Measurements from ENCODE around the gene DAPK2. TPM values are rescaled to one million over a fixed set of nuclear protein-coding genes. Genes with fewer than 3 reads are reported as not detected.

Gene DAPK2
- total and polyA plus RNA-seq, 2 of the 13 experiments (the other 11 are each of a cell fraction or from before 2014, with no cell fraction given): 0.33 to 0.63 TPM

GRCh38 chr15:64070965-64071851 is 24.9 kb upstream of the DAPK2 start (continued):
- TF ChIP-seq, protein P1, sequence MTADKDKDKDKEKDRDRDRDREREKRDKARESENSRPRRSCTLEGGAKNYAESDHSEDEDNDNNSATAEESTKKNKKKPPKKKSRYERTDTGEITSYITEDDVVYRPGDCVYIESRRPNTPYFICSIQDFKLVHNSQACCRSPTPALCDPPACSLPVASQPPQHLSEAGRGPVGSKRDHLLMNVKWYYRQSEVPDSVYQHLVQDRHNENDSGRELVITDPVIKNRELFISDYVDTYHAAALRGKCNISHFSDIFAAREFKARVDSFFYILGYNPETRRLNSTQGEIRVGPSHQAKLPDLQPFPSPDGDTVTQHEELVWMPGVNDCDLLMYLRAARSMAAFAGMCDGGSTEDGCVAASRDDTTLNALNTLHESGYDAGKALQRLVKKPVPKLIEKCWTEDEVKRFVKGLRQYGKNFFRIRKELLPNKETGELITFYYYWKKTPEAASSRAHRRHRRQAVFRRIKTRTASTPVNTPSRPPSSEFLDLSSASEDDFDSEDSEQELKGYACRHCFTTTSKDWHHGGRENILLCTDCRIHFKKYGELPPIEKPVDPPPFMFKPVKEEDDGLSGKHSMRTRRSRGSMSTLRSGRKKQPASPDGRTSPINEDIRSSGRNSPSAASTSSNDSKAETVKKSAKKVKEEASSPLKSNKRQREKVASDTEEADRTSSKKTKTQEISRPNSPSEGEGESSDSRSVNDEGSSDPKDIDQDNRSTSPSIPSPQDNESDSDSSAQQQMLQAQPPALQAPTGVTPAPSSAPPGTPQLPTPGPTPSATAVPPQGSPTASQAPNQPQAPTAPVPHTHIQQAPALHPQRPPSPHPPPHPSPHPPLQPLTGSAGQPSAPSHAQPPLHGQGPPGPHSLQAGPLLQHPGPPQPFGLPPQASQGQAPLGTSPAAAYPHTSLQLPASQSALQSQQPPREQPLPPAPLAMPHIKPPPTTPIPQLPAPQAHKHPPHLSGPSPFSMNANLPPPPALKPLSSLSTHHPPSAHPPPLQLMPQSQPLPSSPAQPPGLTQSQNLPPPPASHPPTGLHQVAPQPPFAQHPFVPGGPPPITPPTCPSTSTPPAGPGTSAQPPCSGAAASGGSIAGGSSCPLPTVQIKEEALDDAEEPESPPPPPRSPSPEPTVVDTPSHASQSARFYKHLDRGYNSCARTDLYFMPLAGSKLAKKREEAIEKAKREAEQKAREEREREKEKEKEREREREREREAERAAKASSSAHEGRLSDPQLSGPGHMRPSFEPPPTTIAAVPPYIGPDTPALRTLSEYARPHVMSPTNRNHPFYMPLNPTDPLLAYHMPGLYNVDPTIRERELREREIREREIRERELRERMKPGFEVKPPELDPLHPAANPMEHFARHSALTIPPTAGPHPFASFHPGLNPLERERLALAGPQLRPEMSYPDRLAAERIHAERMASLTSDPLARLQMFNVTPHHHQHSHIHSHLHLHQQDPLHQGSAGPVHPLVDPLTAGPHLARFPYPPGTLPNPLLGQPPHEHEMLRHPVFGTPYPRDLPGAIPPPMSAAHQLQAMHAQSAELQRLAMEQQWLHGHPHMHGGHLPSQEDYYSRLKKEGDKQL (CRISPR knock-in tag; IDR thresholded peaks at IDR 0.05; ENCODE audit: low read depth): no peak
- TF ChIP-seq MATR3 (CRISPR knock-in tag; IDR thresholded peaks at IDR 0.05): no peak
- no peak for TF ChIP-seq ZSCAN25 (CRISPR knock-in tag; IDR thresholded peaks at IDR 0.05)
- peak; percentile 61 for TF ChIP-seq GATAD2A (CRISPR knock-in tag; IDR thresholded peaks at IDR 0.05)
- no peak for TF ChIP-seq SNAI1 (CRISPR knock-in tag; IDR thresholded peaks at IDR 0.05; ENCODE audit: borderline replicate concordance)
- TF ChIP-seq DMAP1 (CRISPR knock-in tag; IDR thresholded peaks at IDR 0.05): 0 out of 2 replicates have a peak, but pooled peaks have one; percentile 34
- peak; percentile 76 for TF ChIP-seq ARID5B (CRISPR knock-in tag; IDR thresholded peaks at IDR 0.05)
- no peak for TF ChIP-seq ZNF660 (CRISPR knock-in tag; IDR thresholded peaks at IDR 0.05; ENCODE audit: borderline replicate concordance, low read depth)
- TF ChIP-seq CERS6 (CRISPR knock-in tag; IDR thresholded peaks at IDR 0.05): no peak
- TF ChIP-seq ONECUT2 (CRISPR knock-in tag; IDR thresholded peaks at IDR 0.05): no peak
- no peak for TF ChIP-seq KLF11 (CRISPR knock-in tag; IDR thresholded peaks at IDR 0.05)
- TF ChIP-seq CEBPG (CRISPR knock-in tag; IDR thresholded peaks at IDR 0.05): no peak
- TF ChIP-seq PITX1 (CRISPR knock-in tag; IDR thresholded peaks at IDR 0.05): no peak
- TF ChIP-seq ZNF44 (CRISPR knock-in tag; IDR thresholded peaks at IDR 0.05): no peak
- no peak for TF ChIP-seq MZF1 (CRISPR knock-in tag; IDR thresholded peaks at IDR 0.05; ENCODE audit: borderline replicate concordance)
- no peak for TF ChIP-seq U2AF2 (IDR thresholded peaks at IDR 0.05; ENCODE audit: low read depth, low read length)
- TF ChIP-seq, protein P2, sequence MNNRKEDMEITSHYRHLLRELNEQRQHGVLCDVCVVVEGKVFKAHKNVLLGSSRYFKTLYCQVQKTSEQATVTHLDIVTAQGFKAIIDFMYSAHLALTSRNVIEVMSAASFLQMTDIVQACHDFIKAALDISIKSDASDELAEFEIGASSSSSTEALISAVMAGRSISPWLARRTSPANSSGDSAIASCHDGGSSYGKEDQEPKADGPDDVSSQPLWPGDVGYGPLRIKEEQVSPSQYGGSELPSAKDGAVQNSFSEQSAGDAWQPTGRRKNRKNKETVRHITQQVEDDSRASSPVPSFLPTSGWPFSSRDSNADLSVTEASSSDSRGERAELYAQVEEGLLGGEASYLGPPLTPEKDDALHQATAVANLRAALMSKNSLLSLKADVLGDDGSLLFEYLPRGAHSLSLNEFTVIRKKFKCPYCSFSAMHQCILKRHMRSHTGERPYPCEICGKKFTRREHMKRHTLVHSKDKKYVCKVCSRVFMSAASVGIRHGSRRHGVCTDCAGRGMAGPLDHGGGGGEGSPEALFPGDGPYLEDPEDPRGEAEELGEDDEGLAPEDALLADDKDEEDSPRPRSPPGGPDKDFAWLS (CRISPR knock-in tag; IDR thresholded peaks at IDR 0.05; ENCODE audit: borderline replicate concordance): no peak
- no peak for TF ChIP-seq PCBP1 (IDR thresholded peaks at IDR 0.05; ENCODE audit: borderline replicate concordance, low read depth, low read length)

Measured in HepG2 (cell line).